SJCRH30 (cell line): ENCODE data around the gene TMCC3. TPM values are rescaled to one million over a fixed set of nuclear protein-coding genes. Genes with fewer than 3 reads are reported as not detected.
A peak's percentile ranks its signal among the peaks of the same experiment; 100 is the strongest.

ENCODE experiments used
- DNase-seq, 2 experiments: peaks; one replicate each; pipeline ENCODE4 v3.0.0-alpha.2; 2015 to 2020
- H3K27ac ChIP-seq: fragments of 250-450 bp; sonication (Bioruptor Pico); 2 replicates; pipeline ENCODE4 v1.5.1; 2020; ENCODE audit warnings: mild to moderate bottlenecking, moderate library complexity
- H3K27me3 ChIP-seq: fragments of 250-450 bp; sonication (Bioruptor Pico); 2 replicates; pipeline ENCODE4 v1.5.1; 2020; ENCODE audit warnings: mild to moderate bottlenecking, moderate library complexity
- H3K36me3 ChIP-seq: fragments of 250-450 bp; sonication (Bioruptor Pico); 2 replicates; pipeline ENCODE4 v1.5.1; 2020; ENCODE audit warnings: mild to moderate bottlenecking, moderate library complexity
- H3K4me1 ChIP-seq: fragments of 250-450 bp; sonication (Bioruptor Pico); 2 replicates; pipeline ENCODE4 v1.5.1; 2020; ENCODE audit warnings: mild to moderate bottlenecking, moderate library complexity
- H3K4me3 ChIP-seq: fragments of 250-450 bp; sonication (Bioruptor Pico); 2 replicates; pipeline ENCODE4 v1.5.1; 2020; ENCODE audit warnings: mild to moderate bottlenecking, moderate library complexity
- H3K9me3 ChIP-seq: fragments of 250-450 bp; sonication (Bioruptor Pico); replicated peaks from 2 replicates; pipeline ENCODE4 v1.5.1; 2020; ENCODE audit warnings: mild to moderate bottlenecking, moderate library complexity
- total RNA-seq: library from RNA; depleted of rRNA; stranded (reverse); fragments of >200 nt; shearing (Covaris generic); gene quantifications from 2 replicates; pipeline ENCODE4 v1.2.3, GENCODE V29; 2014; rRNA removed

Gene TMCC3
- total RNA-seq, 1 experiment from 2014 or later = 2.5 TPM

DNA sequence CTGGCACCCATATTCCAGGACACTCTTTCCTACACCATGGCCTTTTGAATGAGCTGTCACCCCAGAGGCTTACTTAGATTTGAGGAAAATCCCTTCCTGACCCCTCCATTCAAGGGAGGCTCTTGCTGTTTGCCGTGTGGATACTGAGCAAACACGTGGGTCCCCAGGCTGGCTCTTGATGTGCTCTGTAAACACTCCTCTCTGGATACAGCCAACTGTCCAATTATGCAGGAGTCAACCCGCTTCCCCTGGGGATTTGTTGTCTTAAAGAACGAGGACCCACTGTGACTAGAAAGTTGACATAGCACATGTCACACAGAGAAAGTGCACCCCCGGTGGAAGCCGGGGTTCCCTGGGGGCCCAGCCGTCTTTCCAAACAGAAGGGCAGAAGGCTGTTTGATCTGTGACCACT, 114.8 kb downstream of the TMCC3 start:
- Histone ChIP-seq H3K4me1 (no peaks in the 10 kb centered on the region), H3K36me3 (no peaks in the 10 kb centered on the region), H3K9me3 (no peaks in the 10 kb centered on the region), H3K4me3 (no peak overlapping the region), H3K27ac (no peak overlapping the region), H3K27me3 (no peaks in the 10 kb centered on the region)
- DNase-seq = no peak

DNA sequence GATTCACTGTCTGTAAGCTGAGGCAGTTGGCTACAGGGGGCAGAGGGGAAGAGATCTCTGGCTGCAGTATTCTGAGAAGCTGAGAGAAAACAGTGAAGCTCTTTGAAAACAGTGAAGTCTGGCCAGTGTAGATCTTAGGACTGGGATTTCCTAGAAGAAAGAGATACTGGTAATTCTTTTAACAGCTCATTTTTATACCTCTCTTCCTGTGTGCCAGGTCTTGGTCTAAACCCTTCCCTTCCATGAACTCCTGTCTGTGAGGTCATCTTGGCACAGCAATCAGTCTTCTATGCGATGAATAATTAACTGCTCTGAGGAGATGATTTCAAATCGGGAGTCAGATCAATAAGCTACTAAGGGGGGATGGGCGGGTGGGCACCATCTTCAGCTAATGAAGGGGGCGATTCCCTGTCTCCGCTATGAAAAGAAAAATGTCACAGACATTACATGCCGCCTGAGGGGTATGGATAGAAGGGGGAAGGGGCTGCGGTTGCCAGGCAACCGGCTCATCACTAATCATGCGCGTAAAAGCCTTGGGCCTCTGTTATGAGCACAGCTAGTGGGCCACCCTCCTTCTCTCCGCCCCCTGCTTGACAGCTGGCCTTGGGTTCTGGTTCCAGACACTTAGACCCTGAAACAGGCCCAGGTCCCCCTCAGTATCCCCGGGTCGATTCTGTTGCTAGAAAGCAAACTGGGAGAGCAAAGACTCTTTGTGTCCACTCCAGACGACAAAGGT, 115.4 kb downstream of the TMCC3 start:
- H3K9me3 ChIP-seq = no peaks in the 10 kb centered on the region
- no peaks in the 10 kb centered on the region for H3K27me3 ChIP-seq
- no peak overlapping the region for H3K4me3 ChIP-seq
- no peaks in the 10 kb centered on the region for H3K36me3 ChIP-seq
- DNase-seq = no peak
- H3K27ac ChIP-seq = no peak overlapping the region
- no peaks in the 10 kb centered on the region for H3K4me1 ChIP-seq

DNA sequence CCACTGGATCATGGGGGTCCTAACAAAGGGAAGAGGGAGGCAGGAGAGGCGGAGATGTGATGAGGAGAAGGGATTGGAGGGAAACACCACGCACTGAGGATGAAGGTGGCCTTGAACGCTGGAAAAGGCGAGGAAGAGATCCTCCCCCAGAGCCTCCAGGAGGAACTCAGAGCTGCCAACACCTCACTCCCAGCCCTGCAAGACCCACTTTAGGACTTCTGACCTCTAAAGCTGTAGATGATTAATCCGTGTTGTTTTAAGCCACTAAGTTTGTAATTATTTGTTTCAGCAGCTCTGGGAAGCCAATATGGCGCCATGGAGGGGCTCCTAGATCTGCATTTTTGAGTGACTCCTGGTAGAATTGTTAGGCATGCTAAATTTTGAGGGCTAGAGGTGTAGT, 116.1 kb downstream of the TMCC3 start:
- DNase-seq = no peak
- no peaks in the 10 kb centered on the region for H3K9me3 ChIP-seq
- H3K36me3 ChIP-seq = no peaks in the 10 kb centered on the region
- H3K27ac ChIP-seq = no peak overlapping the region
- no peak overlapping the region for H3K4me3 ChIP-seq
- H3K4me1 ChIP-seq = no peaks in the 10 kb centered on the region
- no peaks in the 10 kb centered on the region for H3K27me3 ChIP-seq

DNA sequence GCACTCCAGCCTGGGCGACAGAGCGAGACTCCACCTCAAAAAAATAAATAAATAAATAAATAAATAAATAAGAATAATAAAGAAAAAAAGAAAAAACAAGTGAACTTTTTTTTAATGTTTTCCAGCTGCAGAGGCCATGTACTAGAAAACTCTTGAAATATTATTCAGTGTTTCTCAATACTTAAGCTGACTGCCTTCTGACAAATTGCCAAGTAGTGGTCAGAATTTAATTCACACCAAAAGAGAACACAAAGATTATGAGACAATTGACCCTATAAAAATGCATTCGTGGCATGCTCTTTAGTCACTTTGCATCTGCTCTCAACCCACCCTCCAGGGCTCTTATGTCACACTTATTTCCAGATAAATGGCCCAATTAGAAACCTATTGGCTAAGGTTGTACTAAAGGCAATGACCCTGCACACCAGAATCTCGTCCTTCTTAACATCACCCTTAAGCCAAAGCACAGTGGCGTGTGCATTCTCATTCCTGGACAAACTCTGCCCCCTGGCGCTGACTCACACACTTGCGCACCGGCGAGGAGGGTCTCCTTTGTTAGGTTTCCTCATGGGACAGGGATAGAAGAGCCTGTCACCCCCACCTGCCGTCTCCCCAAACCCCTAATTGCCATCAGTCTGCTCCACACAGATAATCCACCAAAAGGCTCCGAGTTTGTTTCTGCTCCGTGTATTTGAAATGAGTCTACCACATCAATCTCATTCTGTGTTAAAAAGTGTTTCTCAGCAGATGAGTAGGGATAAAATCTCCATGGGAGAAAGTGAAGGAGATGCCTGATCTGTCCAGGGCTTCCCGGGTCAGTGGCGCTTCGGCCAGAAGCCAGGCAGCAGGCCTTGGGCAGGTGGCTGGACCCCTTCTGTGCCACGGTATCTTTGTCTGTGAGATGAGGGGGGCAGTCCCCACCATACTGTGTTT, 117.6 kb downstream of the TMCC3 start:
- Histone ChIP-seq H3K4me1 (no peaks in the 10 kb centered on the region), H3K9me3 (no peaks in the 10 kb centered on the region), H3K4me3 (no peak overlapping the region), H3K36me3 (no peaks in the 10 kb centered on the region), H3K27me3 (no peaks in the 10 kb centered on the region), H3K27ac (no peak overlapping the region)
- peak; percentile 51 to 80 for DNase-seq

DNA sequence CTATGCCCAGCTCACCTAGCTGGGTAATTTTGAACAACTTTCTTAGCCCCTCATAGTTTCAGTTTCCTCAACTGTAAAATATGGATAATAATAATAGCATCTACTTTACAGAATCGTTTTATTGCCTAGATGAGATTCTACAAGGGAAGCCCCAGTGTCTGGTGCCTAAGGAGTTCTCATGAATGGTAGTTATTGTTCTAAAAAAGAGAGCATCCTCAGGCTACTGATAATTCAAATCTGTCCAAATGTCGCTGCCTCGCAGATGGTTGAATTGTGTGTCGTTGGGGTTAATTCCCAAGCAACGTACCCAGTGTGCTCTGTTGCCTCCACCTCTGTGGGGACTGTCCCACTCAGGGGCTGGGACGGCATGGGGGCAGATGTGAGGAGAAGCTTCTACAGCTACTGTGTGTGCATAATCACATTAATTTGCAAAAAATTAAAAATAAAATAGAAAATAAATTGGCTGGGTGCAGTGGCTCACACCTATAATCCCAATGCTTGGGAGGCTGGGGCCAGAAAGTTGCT, 119.1 kb downstream of the TMCC3 start:
- Histone ChIP-seq H3K4me3 (no peak overlapping the region), H3K27ac (no peak overlapping the region), H3K27me3 (no peaks in the 10 kb centered on the region), H3K4me1 (no peaks in the 10 kb centered on the region), H3K9me3 (no peaks in the 10 kb centered on the region), H3K36me3 (no peaks in the 10 kb centered on the region)
- DNase-seq = no peak

DNA sequence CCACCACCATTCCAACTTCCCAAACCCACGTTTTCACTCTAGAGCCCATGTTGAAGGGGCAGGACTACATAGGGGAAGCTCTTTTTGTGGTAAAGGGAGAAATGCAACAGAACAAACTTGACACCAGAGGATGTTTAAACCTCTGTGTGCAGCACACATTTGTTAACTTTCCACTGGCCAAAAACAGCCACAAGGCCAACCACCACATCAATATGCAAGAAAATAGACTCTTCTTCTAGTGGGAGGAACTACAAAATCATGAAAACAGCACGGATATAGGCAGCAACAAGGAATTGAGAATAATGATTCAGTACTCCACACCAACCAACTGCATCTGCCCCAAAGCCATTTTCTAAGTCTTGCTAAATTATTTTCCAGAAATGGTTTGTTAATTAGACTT, 124.4 kb downstream of the TMCC3 start:
- Histone ChIP-seq H3K36me3 (no peaks in the 10 kb centered on the region), H3K27ac (no peak overlapping the region), H3K9me3 (no peaks in the 10 kb centered on the region), H3K27me3 (no peaks in the 10 kb centered on the region), H3K4me1 (no peaks in the 10 kb centered on the region), H3K4me3 (no peak overlapping the region)
- DNase-seq = no peak

Other genes with a start within 250 kb of the TMCC3 start
- 18.8 and 24.6 TPM in 2 replicates for gene CEP83, start 190.7 kb downstream of the TMCC3 start, total RNA-seq